Calu3 (cell line): ENCODE data around the gene RCAN1. TPM values are rescaled to one million over a fixed set of nuclear protein-coding genes. Genes with fewer than 3 reads are reported as not detected.

Experiments used
- BruUV-seq: library from RNA; stranded (reverse); fragments of 400-500 nt; replicated peaks from 2 replicates; lab custom pipeline; 2021; lab: Mats Ljungman, UMichigan
- CTCF ChIA-PET: fragments of 300-600 bp; sonication (Branson Sonifier 250); formaldehyde crosslinking; loops from one replicate; lab custom pipeline; 2022; ENCODE audit warnings: antibody characterized with exemption; lab: Charles Lee
- DNase-seq: peaks from one replicate; pipeline ENCODE4 v3.0.0; 2022
- H3K27ac Mint-ChIP-seq: one replicate; pipeline ENCODE4 v1.8.0; 2022; ENCODE audit warnings: mixed read lengths; ENCODE audit not compliant: unreplicated experiment
- H3K27me3 Mint-ChIP-seq: one replicate; pipeline ENCODE4 v1.8.0; 2022; ENCODE audit warnings: mixed read lengths; ENCODE audit not compliant: unreplicated experiment
- H3K36me3 Mint-ChIP-seq: one replicate; pipeline ENCODE4 v1.8.0; 2022; ENCODE audit warnings: mild to moderate bottlenecking, moderate library complexity, mixed read lengths; ENCODE audit not compliant: insufficient read depth, unreplicated experiment
- H3K4me1 Mint-ChIP-seq: one replicate; pipeline ENCODE4 v1.8.0; 2022; ENCODE audit warnings: mild to moderate bottlenecking, low read depth, mixed read lengths; ENCODE audit not compliant: unreplicated experiment
- H3K4me3 Mint-ChIP-seq: one replicate; pipeline ENCODE4 v1.8.0; 2022; ENCODE audit warnings: mild to moderate bottlenecking, low read depth, moderate library complexity, mixed read lengths; ENCODE audit not compliant: unreplicated experiment
- H3K9me3 Mint-ChIP-seq: one replicate; pipeline ENCODE4 v1.8.0; 2022; ENCODE audit warnings: low read depth, mixed read lengths; ENCODE audit not compliant: unreplicated experiment
- CTCF ChIP-seq: fragments of 200-600 bp; IDR thresholded peaks from one replicate; pipeline ENCODE4 v1.8.0; 2022; ENCODE audit warnings: antibody characterized with exemption; ENCODE audit not compliant: unreplicated experiment
- intact Hi-C: fragments of 100-400 bp; cut with micrococcal nuclease; formaldehyde crosslinking; loops from one replicate; pipeline ENCODE4 v1.10.0; 2022; ENCODE audit not compliant: unreplicated experiment
- total RNA-seq: library from RNA; stranded (reverse); gene quantifications from 2 replicates; pipeline ENCODE4 v1.2.3, GENCODE V29; 2022

RCAN1 gene
- total RNA-seq, 1 experiment from 2014 or later = 25.4 TPM

- H3K4me1 Mint-ChIP-seq = no peaks in the 10 kb centered on the region
- peaks cover 43% of the 10 kb centered on the region for H3K27me3 Mint-ChIP-seq
- H3K27ac Mint-ChIP-seq = no peak overlapping the region
- H3K36me3 Mint-ChIP-seq = no peaks in the 10 kb centered on the region
- peak; percentile 27 for TF ChIP-seq CTCF
- BruUV-seq = no TSS peak
- CTCF ChIA-PET = interaction anchor here (0.8 to 1.6 kb wide), 3 partner anchors 15 to 263 kb away, joined by 3 to 5 read pairs (median 4); partner anchors contain the start of gene RCAN1
- intact Hi-C loops = no loop called here
- peak; percentile 24 for DNase-seq
- no peaks in the 10 kb centered on the region for H3K9me3 Mint-ChIP-seq
- no peak overlapping the region for H3K4me3 Mint-ChIP-seq
These were observed 15.7 kb upstream of the RCAN1 start for GRCh38 chr21:34630536-34631143.

- Mint-ChIP-seq H3K36me3 (no peaks in the 10 kb centered on the region), H3K27ac (no peak overlapping the region), H3K27me3 (peaks cover 47% of the 10 kb centered on the region), H3K9me3 (no peaks in the 10 kb centered on the region), H3K4me1 (no peaks in the 10 kb centered on the region), H3K4me3 (no peak overlapping the region)
- intact Hi-C loops = no loop called here
- DNase-seq = no peak
- no TSS peak for BruUV-seq
- no peak for TF ChIP-seq CTCF
- CTCF ChIA-PET = no interaction called here
These were observed 11.2 kb upstream of the RCAN1 start for GRCh38 chr21:34626131-34626530.

- Mint-ChIP-seq H3K36me3 (no peaks in the 10 kb centered on the region), H3K27ac (no peak overlapping the region), H3K4me3 (no peak overlapping the region), H3K27me3 (peaks cover 49% of the 10 kb centered on the region), H3K9me3 (no peaks in the 10 kb centered on the region), H3K4me1 (no peaks in the 10 kb centered on the region)
- no peak for TF ChIP-seq CTCF
- DNase-seq = no peak
- no TSS peak for BruUV-seq
- intact Hi-C loops = no loop called here
- CTCF ChIA-PET = interaction anchor here (0.7 kb wide), 1 partner anchor 798 kb away, joined by 4 read pairs; no protein-coding TSS in a partner anchor
These were observed 10.2 kb upstream of the RCAN1 start for GRCh38 chr21:34625030-34625593.

GRCh38 chr21:34623516-34623915 is 8.6 kb upstream of the RCAN1 start:
- Mint-ChIP-seq H3K27me3 (peaks cover 49% of the 10 kb centered on the region), H3K27ac (no peak overlapping the region), H3K9me3 (no peaks in the 10 kb centered on the region), H3K4me1 (no peaks in the 10 kb centered on the region), H3K4me3 (no peak overlapping the region), H3K36me3 (no peaks in the 10 kb centered on the region)
- TF ChIP-seq CTCF = no peak
- intact Hi-C loops = no loop called here
- BruUV-seq = no TSS peak
- CTCF ChIA-PET = no interaction called here
- DNase-seq = no peak
